K562 (cell line): ENCODE measurements around the gene MLST8. TPM values are rescaled to one million over a fixed set of nuclear protein-coding genes. Genes with fewer than 3 reads are reported as not detected.

Experiments used
- CCAR2 ChIP-seq: fragments of 200-400 bp; formaldehyde crosslinking; IDR thresholded peaks from 2 replicates; pipeline ENCODE4 v1.6.1; 2017; ENCODE audit warnings: mild to moderate bottlenecking, low read depth, low read length
- EGR1 ChIP-seq: fragments of 450-650 bp; conservative IDR thresholded peaks from 2 replicates; pipeline ENCODE4 v1.6.1; 2017; ENCODE audit warnings: mild to moderate bottlenecking
- ETV1 ChIP-seq: fragments of 450-650 bp; conservative IDR thresholded peaks from 2 replicates; pipeline ENCODE4 v1.6.1; 2016; ENCODE audit warnings: missing genetic modification characterization, control low read depth, low read depth, missing compliant biosample characterization
- GABPA ChIP-seq: fragments of 200-800 bp; sonication (Bioruptor generic); conservative IDR thresholded peaks from 2 replicates; pipeline ENCODE4 v1.6.1; 2016; ENCODE audit warnings: low read depth, missing genetic modification characterization, missing compliant biosample characterization
- GATAD2A ChIP-seq: fragments of 450-650 bp; IDR thresholded peaks from 2 replicates; pipeline ENCODE4 v1.6.1; 2017
- HIVEP1 ChIP-seq: fragments of 250-450 bp; sonication (Bioruptor Pico); IDR thresholded peaks from 2 replicates; pipeline ENCODE4 v1.4.0; 2020; ENCODE audit warnings: mild to moderate bottlenecking
- MED1 ChIP-seq: sonication (generic); formaldehyde crosslinking; IDR thresholded peaks from 2 replicates; pipeline ENCODE4 v1.8.1; 2023; ENCODE audit warnings: missing genetic modification reagents, borderline replicate concordance
- NR3C1 ChIP-seq: sonication (generic); formaldehyde crosslinking; IDR thresholded peaks from 2 replicates; pipeline ENCODE4 v1.8.1; 2022; ENCODE audit warnings: missing genetic modification reagents
- POLR2B ChIP-seq: fragments of 450-650 bp; IDR thresholded peaks from 2 replicates; pipeline ENCODE4 v1.6.1; 2018; ENCODE audit warnings: low read depth; ENCODE audit not compliant: partially characterized antibody
- POLR3G ChIP-seq: IDR thresholded peaks from 2 replicates; pipeline ENCODE4 v1.6.1; 2011; ENCODE audit not compliant: insufficient read length, insufficient replicate concordance; ENCODE audit errors: extremely low read depth
- SREBF1 ChIP-seq: fragments of 150-350 bp; IDR thresholded peaks from 2 replicates; pipeline ENCODE4 v1.6.1; 2014; ENCODE audit warnings: antibody characterized with exemption, low read depth, low read length, borderline replicate concordance
- ZBTB17 ChIP-seq: fragments of 450-650 bp; formaldehyde crosslinking; IDR thresholded peaks from 2 replicates; pipeline ENCODE4 v1.4.0; 2020; ENCODE audit warnings: mild to moderate bottlenecking
- ZNF121 ChIP-seq: sonication (generic); formaldehyde crosslinking; conservative IDR thresholded peaks from 2 replicates; pipeline ENCODE4 v1.8.0; 2022; ENCODE audit warnings: missing genetic modification reagents
- ZNF217 ChIP-seq: sonication (generic); formaldehyde crosslinking; IDR thresholded peaks from 2 replicates; pipeline ENCODE4 v1.8.0; 2022; ENCODE audit warnings: mild to moderate bottlenecking, missing genetic modification reagents
- ZNF324 ChIP-seq: fragments of 250-450 bp; sonication (Bioruptor Pico); IDR thresholded peaks from 2 replicates; pipeline ENCODE4 v1.4.0; 2020; ENCODE audit warnings: mild to moderate bottlenecking
- polyA plus RNA-seq, 8 experiments: library from polyadenylated mRNA; depleted of rRNA in 4 of 8; stranded (reverse) in 5 of 8; unstranded in 3 of 8; fragments of >200 nt; fragmentation: Nextera tagmentation in 2 of 8; fragmentation: Illumina TruSeq in 1 of 8; extraction: Ambion mirVana in 2 of 8; extraction: Trizol in 1 of 8; gene quantifications; 2 replicates each; pipeline versions ENCODE4 v1.2.1 to v1.2.3, GENCODE V29; 2011 to 2014; ENCODE audit warnings: inconsistent platforms in 1 of 8, missing spikeins in 1 of 8
- total RNA-seq, 7 experiments: library from RNA; depleted of rRNA in 6 of 7; stranded (reverse); fragments of >200 nt in 6 of 7; fragmentation: Illumina TruSeq in 2 of 7; extraction: Trizol in 2 of 7; gene quantifications; 2 replicates each; pipeline versions ENCODE4 v1.2.1 to v1.2.3, GENCODE V29; 2011 to 2021; ENCODE audit warnings: low replicate concordance in 1 of 7
- TF ChIP-seq, protein P1 (sequence below), 3 experiments: fragments of 200-800 bp in 1 of 3; sonication (Bioruptor generic) in 1 of 3; sonication (generic) in 1 of 3; formaldehyde crosslinking in 1 of 3; IDR thresholded peaks; 2 replicates each; pipeline versions ENCODE4 v1.6.1 to v1.8.0; 2016 to 2022; ENCODE audit warnings: mild to moderate bottlenecking in 2 of 3, missing compliant biosample characterization in 2 of 3, missing genetic modification characterization in 2 of 3, missing genetic modification reagents in 1 of 3
- TF ChIP-seq, protein P2 (sequence below), 2 experiments: fragments of 450-650 bp; IDR thresholded peaks; 2 replicates each; pipeline ENCODE4 v1.6.1; 2016
- TF ChIP-seq, protein P3 (sequence below): sonication (generic); formaldehyde crosslinking; IDR thresholded peaks from 2 replicates; pipeline ENCODE4 v1.8.0; 2023; ENCODE audit warnings: mild to moderate bottlenecking, missing genetic modification reagents
- TF ChIP-seq, protein P4 (sequence below): sonication (generic); formaldehyde crosslinking; IDR thresholded peaks from 2 replicates; pipeline ENCODE4 v1.8.1; 2023; ENCODE audit warnings: mild to moderate bottlenecking, missing genetic modification reagents
- TF ChIP-seq, protein P5 (sequence below): IDR thresholded peaks from 3 replicates; pipeline ENCODE4 v1.6.1; 2011; ENCODE audit warnings: borderline replicate concordance, mild to moderate bottlenecking; ENCODE audit not compliant: insufficient read length, insufficient read depth

The MLST8 gene
- total and polyA plus RNA-seq, 9 of the 15 experiments (the other 6 are each of a cell fraction or from before 2014, with no cell fraction given): 1.5 to 116 (median 43.3) TPM

DNA sequence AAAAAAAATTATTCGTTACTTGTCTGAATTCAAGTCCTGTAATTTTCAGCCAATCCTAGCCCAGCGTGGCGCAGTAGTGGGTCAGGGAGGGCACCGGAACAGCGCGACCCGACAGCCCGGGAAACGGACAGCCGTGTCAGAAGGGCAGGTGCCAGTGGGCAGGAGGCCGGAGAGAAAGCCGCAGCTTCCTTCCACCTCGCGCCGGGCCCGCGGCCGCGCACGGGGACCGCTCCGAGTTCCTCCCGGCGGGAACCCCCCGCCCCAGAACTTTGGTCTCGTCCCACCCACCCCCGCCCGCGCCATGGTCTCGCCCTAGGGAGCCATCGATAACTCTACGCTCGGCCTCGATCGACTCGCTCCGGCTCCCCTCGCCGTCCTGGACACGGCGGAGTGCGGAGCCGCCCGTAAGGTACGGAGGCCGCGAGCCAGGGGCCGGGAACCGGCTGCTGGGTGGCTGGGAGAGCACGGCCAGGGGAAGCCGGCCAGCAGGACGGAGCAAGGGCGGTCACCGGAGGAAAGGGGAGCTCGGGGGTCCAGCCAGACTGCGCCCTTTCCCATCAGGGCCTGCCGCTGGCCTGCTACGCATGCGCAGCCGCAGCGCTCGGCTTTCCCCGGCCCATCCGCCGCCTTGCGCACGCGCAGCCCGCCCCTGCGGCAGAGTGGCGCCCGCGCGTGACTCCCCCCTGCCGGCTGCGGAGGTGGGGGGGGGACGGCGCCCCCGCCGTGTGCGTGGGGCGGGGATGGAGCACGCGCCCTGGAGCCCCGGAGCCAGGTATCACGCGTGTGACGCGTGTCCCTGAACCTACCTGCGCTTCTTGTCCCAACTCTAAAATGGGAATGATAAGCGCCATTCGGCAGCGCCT is at the start of gene MLST8 (continued):
- TF ChIP-seq, protein P1, sequence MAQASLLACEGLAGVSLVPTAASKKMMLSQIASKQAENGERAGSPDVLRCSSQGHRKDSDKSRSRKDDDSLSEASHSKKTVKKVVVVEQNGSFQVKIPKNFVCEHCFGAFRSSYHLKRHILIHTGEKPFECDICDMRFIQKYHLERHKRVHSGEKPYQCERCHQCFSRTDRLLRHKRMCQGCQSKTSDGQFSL (CRISPR knock-in tag; IDR thresholded peaks at IDR 0.05): peak; percentile 99
- TF ChIP-seq, protein P1 (tag; IDR thresholded peaks at IDR 0.05): peak in 1 of 2 experiments; percentile 98; a peak in 2 of 4 replicates
- TF ChIP-seq ZNF324 (CRISPR knock-in tag) (no peak), POLR3G (no peak), GATAD2A (peak; percentile 67; the same call in 1 of the 2 replicates), POLR2B (peak; percentile 94), ZNF121 (no peak), ETV1 (tag) (peak; percentile 55), ZNF217 (CRISPR knock-in tag) (no peak), SREBF1 (peak; percentile 60; the same call in 1 of the 2 replicates), MED1 (no peak), GABPA (tag) (peak; percentile 63), ZBTB17 (peak; percentile 100), NR3C1 (CRISPR knock-in tag) (no peak), CCAR2 (no peak), HIVEP1 (CRISPR knock-in tag) (no peak), EGR1 (peak; percentile 93)
- TF ChIP-seq, protein P2, sequence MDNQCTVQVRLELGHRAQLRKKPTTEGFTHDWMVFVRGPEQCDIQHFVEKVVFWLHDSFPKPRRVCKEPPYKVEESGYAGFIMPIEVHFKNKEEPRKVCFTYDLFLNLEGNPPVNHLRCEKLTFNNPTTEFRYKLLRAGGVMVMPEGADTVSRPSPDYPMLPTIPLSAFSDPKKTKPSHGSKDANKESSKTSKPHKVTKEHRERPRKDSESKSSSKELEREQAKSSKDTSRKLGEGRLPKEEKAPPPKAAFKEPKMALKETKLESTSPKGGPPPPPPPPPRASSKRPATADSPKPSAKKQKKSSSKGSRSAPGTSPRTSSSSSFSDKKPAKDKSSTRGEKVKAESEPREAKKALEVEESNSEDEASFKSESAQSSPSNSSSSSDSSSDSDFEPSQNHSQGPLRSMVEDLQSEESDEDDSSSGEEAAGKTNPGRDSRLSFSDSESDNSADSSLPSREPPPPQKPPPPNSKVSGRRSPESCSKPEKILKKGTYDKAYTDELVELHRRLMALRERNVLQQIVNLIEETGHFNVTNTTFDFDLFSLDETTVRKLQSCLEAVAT (IDR thresholded peaks at IDR 0.05): peak in 1 of 2 experiments; percentile 100; a peak in 2 of 4 replicates
- TF ChIP-seq, protein P3, sequence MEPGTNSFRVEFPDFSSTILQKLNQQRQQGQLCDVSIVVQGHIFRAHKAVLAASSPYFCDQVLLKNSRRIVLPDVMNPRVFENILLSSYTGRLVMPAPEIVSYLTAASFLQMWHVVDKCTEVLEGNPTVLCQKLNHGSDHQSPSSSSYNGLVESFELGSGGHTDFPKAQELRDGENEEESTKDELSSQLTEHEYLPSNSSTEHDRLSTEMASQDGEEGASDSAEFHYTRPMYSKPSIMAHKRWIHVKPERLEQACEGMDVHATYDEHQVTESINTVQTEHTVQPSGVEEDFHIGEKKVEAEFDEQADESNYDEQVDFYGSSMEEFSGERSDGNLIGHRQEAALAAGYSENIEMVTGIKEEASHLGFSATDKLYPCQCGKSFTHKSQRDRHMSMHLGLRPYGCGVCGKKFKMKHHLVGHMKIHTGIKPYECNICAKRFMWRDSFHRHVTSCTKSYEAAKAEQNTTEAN: peak; percentile 63; the same call in 1 of the 2 replicates
- TF ChIP-seq, protein P4, sequence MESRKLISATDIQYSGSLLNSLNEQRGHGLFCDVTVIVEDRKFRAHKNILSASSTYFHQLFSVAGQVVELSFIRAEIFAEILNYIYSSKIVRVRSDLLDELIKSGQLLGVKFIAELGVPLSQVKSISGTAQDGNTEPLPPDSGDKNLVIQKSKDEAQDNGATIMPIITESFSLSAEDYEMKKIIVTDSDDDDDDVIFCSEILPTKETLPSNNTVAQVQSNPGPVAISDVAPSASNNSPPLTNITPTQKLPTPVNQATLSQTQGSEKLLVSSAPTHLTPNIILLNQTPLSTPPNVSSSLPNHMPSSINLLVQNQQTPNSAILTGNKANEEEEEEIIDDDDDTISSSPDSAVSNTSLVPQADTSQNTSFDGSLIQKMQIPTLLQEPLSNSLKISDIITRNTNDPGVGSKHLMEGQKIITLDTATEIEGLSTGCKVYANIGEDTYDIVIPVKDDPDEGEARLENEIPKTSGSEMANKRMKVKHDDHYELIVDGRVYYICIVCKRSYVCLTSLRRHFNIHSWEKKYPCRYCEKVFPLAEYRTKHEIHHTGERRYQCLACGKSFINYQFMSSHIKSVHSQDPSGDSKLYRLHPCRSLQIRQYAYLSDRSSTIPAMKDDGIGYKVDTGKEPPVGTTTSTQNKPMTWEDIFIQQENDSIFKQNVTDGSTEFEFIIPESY (CRISPR knock-in tag): peak; percentile 20; the same call in 1 of the 2 replicates
- TF ChIP-seq, protein P5, sequence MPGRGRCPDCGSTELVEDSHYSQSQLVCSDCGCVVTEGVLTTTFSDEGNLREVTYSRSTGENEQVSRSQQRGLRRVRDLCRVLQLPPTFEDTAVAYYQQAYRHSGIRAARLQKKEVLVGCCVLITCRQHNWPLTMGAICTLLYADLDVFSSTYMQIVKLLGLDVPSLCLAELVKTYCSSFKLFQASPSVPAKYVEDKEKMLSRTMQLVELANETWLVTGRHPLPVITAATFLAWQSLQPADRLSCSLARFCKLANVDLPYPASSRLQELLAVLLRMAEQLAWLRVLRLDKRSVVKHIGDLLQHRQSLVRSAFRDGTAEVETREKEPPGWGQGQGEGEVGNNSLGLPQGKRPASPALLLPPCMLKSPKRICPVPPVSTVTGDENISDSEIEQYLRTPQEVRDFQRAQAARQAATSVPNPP: no peak
